Endothelial cell of umbilical vein (primary cell): ENCODE measurements around the gene CSNK1D. TPM values are rescaled to one million over a fixed set of nuclear protein-coding genes. Genes with fewer than 3 reads are reported as not detected.

Experiments used
- BruUV-seq: library from RNA; stranded (reverse); fragments of 400-500 nt; replicated peaks from 2 replicates; lab custom pipeline; 2021; lab: Mats Ljungman, UMichigan
- CTCF ChIA-PET: fragments of 300-600, 350-600 bp; sonication (Branson Sonifier 250); formaldehyde crosslinking; loops from one replicate; lab custom pipeline; 2021; ENCODE audit warnings: antibody characterized with exemption, inconsistent platforms; lab: Charles Lee
- POLR2A ChIA-PET: fragments of 300-600, 350-600 bp; sonication (Branson Sonifier 250); formaldehyde crosslinking; loops from one replicate; lab custom pipeline; 2021; ENCODE audit warnings: antibody characterized with exemption, inconsistent platforms; lab: Charles Lee
- DNase-seq: peaks from one replicate; pipeline ENCODE4 v3.0.0-alpha.2; 2011; ENCODE audit warnings: low read depth, low spot score
- FAIRE-seq: peaks from 2 replicates; lab custom pipeline; 2011; peaks lifted over from hg19 to GRCh38; lab: Jason Lieb, UNC
- H2AFZ ChIP-seq: 2 replicates; pipeline ENCODE4 v1.6.0; 2012; ENCODE audit warnings: low read depth, low read length, control low read depth, inconsistent platforms
- H3K27ac ChIP-seq: 2 replicates; pipeline ENCODE4 v1.5.1; 2011; ENCODE audit warnings: low read depth, mild to moderate bottlenecking, control low read depth, low read length, moderate library complexity; ENCODE audit not compliant: insufficient read depth
- H3K27me3 ChIP-seq, 2 experiments: 2 replicates each; pipeline versions ENCODE4 v1.6.0 to v1.6.1; 2011; ENCODE audit warnings: low read length in 2 of 2, mixed read lengths in 1 of 2; ENCODE audit not compliant: control insufficient read depth in 2 of 2, insufficient read depth in 2 of 2
- H3K36me3 ChIP-seq, 2 experiments: 2 replicates in 1 of 2; 3 replicates in 1 of 2; pipeline ENCODE4 v1.5.1; 2011; ENCODE audit warnings: low read length in 2 of 2, mild to moderate bottlenecking in 1 of 2, moderate library complexity in 1 of 2; ENCODE audit not compliant: control insufficient read depth in 2 of 2, insufficient read depth in 2 of 2; ENCODE audit errors: extremely low read depth in 1 of 2
- H3K4me1 ChIP-seq: 3 replicates; pipeline ENCODE4 v1.5.1; 2011; ENCODE audit warnings: mild to moderate bottlenecking, low read length; ENCODE audit not compliant: control insufficient read depth, insufficient read depth; ENCODE audit errors: extremely low read depth
- H3K4me2 ChIP-seq: 2 replicates; pipeline ENCODE4 v1.6.1; 2011; ENCODE audit warnings: low read length, control low read depth, mixed read lengths; ENCODE audit not compliant: insufficient read depth
- H3K4me3 ChIP-seq, 3 experiments: fragments of 200-600 bp in 1 of 3; sonication (generic), shearing (Covaris generic) in 1 of 3; replicated peaks in 1 of 3; 2 replicates each; pipeline ENCODE4 v1.5.1; 2011 to 2016; ENCODE audit warnings: control low read depth in 3 of 3, low read length in 3 of 3, mild to moderate bottlenecking in 2 of 3, inconsistent platforms in 1 of 3, low read depth in 1 of 3, moderate library complexity in 1 of 3; ENCODE audit not compliant: insufficient read depth in 1 of 3
- H3K79me2 ChIP-seq: 2 replicates; pipeline ENCODE4 v1.6.0; 2012; ENCODE audit warnings: low read length, inconsistent platforms; ENCODE audit not compliant: control insufficient read depth, insufficient read depth
- H3K9ac ChIP-seq: replicated peaks from 2 replicates; pipeline ENCODE3; 2011; ENCODE audit warnings: low read length, control low read depth; ENCODE audit not compliant: insufficient read depth; ENCODE audit errors: extremely low read depth
- H3K9me1 ChIP-seq: replicated peaks from 3 replicates; pipeline ENCODE4 v1.6.0; 2011; ENCODE audit warnings: mild to moderate bottlenecking, low read length; ENCODE audit not compliant: control insufficient read depth, insufficient read depth; ENCODE audit errors: extremely low read depth
- H3K9me3 ChIP-seq: replicated peaks from 2 replicates; pipeline ENCODE4 v1.5.1; 2012; ENCODE audit warnings: low read length, inconsistent platforms; ENCODE audit not compliant: control insufficient read depth, insufficient read depth
- H4K20me1 ChIP-seq: replicated peaks from 2 replicates; pipeline ENCODE3; 2011; ENCODE audit warnings: mild to moderate bottlenecking, low read length; ENCODE audit not compliant: control insufficient read depth, insufficient read depth; ENCODE audit errors: extremely low read depth
- EZH2 ChIP-seq: IDR thresholded peaks from 2 replicates; pipeline ENCODE4 v1.6.1; 2012; ENCODE audit warnings: borderline replicate concordance, low read depth, mild to moderate bottlenecking, moderate library complexity, low read length, inconsistent platforms; ENCODE audit not compliant: severe bottlenecking
- FOS ChIP-seq: IDR thresholded peaks from 2 replicates; pipeline ENCODE4 v1.6.1; 2011; ENCODE audit warnings: mild to moderate bottlenecking, low read length, moderate library complexity, borderline replicate concordance; ENCODE audit not compliant: insufficient read depth
- GATA2 ChIP-seq: IDR thresholded peaks from 2 replicates; pipeline ENCODE4 v1.7.0; 2011; ENCODE audit warnings: low read depth, mild to moderate bottlenecking, moderate library complexity, mixed read lengths, low read length; ENCODE audit not compliant: insufficient read length, insufficient read depth
- JUN ChIP-seq: IDR thresholded peaks from 2 replicates; pipeline ENCODE4 v1.6.1; 2011; ENCODE audit warnings: borderline replicate concordance, low read depth; ENCODE audit not compliant: insufficient read length, insufficient read depth
- MYC ChIP-seq: IDR thresholded peaks from one replicate; pipeline ENCODE4 v1.6.1; 2011; ENCODE audit warnings: mild to moderate bottlenecking, low read depth, low read length
- POLR2A ChIP-seq: IDR thresholded peaks from 2 replicates; pipeline ENCODE4 v1.6.1; 2012; ENCODE audit warnings: low read depth, mild to moderate bottlenecking, control low read depth, low read length
- POLR2AphosphoS5 ChIP-seq: IDR thresholded peaks from 2 replicates; pipeline ENCODE4 v1.6.1; 2012; ENCODE audit warnings: low read depth, mild to moderate bottlenecking, control low read depth, low read length, moderate library complexity; ENCODE audit not compliant: insufficient read depth
- dilution Hi-C: fragments of 300-500 bp; cut with MboI; formaldehyde crosslinking; loops from one replicate; pipeline ENCODE4 v1.15.0; 2019; ENCODE audit warnings: low sequenced_read_pairs; ENCODE audit not compliant: extremely low pct_ligation_motif_present
- intact Hi-C: fragments of 100-400 bp; cut with micrococcal nuclease; formaldehyde crosslinking; loops from one replicate; pipeline ENCODE4 v1.10.0; 2022
- polyA plus RNA-seq, 4 experiments: library from polyadenylated mRNA; depleted of rRNA in 3 of 4; stranded (reverse) in 3 of 4; unstranded in 1 of 4; fragments of >200 nt; gene quantifications; 2 replicates each; pipeline versions ENCODE4 v1.2.1 to v1.2.3, GENCODE V29; 2011 to 2012; ENCODE audit warnings: missing spikeins in 1 of 4
- total RNA-seq: library from RNA; stranded (reverse); gene quantifications from 2 replicates; pipeline ENCODE4 v1.2.3, GENCODE V29; 2021
- TF ChIP-seq, protein P1 (sequence below), 2 donors: IDR thresholded peaks; 1 replicate in 1 of 2; 2 replicates in 1 of 2; pipeline ENCODE4 v1.5.1; 2011; ENCODE audit warnings: low read length in 2 of 2, mild to moderate bottlenecking in 2 of 2, moderate library complexity in 2 of 2, control low read depth in 1 of 2, inconsistent platforms in 1 of 2, low read depth in 1 of 2; ENCODE audit not compliant: insufficient read depth in 1 of 2; ENCODE audit errors: extremely low read depth in 1 of 2
- TF ChIP-seq, protein P2 (sequence below): IDR thresholded peaks from 2 replicates; pipeline ENCODE4 v1.6.1; 2011; ENCODE audit not compliant: insufficient read depth, insufficient read length

CSNK1D gene
- total and polyA plus RNA-seq, 2 donors (not counting 3 experiments of a cell fraction or from before 2014, with no cell fraction given): 127 to 155 TPM

DNA sequence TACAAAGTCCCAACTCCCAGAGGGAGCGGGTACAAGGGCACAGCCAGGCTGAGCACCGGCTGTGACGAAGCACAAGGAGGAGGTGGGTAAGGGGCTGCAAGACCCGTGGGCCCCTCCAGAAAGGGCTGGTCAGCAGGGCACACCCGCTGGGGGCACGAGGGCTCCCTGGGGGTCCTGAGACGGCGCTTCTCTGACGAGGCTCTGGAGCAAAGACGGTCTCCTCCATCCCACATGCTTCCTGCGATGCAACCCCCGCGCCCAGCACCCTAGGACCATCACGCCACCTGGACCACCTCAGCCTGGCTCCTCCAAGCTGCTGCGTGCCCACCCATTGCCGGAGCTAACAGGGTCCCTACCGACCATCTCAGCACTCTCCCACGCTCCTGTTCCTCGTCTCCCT lies 69.6 kb downstream of the CSNK1D start:
- Histone ChIP-seq H3K36me3 (no peaks in the 10 kb centered on the region), H3K9me3 (no peaks in the 10 kb centered on the region), H3K9me1 (no peaks in the 10 kb centered on the region), H3K27ac (no peak overlapping the region), H3K4me3 (no peak overlapping the region), H4K20me1 (no peaks in the 10 kb centered on the region), H2AFZ (no peak overlapping the region), H3K4me2 (no peak overlapping the region), H3K4me1 (peaks cover 7% of the 10 kb centered on the region), H3K79me2 (no peaks in the 10 kb centered on the region), H3K9ac (no peak overlapping the region), H3K27me3 (no peaks in the 10 kb centered on the region)
- intact Hi-C loops: no loop called here
- no peak for TF ChIP-seq JUN
- no peak for TF ChIP-seq EZH2
- no peak for TF ChIP-seq FOS
- TF ChIP-seq, protein P1, sequence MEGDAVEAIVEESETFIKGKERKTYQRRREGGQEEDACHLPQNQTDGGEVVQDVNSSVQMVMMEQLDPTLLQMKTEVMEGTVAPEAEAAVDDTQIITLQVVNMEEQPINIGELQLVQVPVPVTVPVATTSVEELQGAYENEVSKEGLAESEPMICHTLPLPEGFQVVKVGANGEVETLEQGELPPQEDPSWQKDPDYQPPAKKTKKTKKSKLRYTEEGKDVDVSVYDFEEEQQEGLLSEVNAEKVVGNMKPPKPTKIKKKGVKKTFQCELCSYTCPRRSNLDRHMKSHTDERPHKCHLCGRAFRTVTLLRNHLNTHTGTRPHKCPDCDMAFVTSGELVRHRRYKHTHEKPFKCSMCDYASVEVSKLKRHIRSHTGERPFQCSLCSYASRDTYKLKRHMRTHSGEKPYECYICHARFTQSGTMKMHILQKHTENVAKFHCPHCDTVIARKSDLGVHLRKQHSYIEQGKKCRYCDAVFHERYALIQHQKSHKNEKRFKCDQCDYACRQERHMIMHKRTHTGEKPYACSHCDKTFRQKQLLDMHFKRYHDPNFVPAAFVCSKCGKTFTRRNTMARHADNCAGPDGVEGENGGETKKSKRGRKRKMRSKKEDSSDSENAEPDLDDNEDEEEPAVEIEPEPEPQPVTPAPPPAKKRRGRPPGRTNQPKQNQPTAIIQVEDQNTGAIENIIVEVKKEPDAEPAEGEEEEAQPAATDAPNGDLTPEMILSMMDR (IDR thresholded peaks at IDR 0.05; ENCODE audit: extremely low read depth in 1 of 2, insufficient read depth in 1 of 2, low read depth in 1 of 2, low read length in 2 of 2): no peak
- TF ChIP-seq, protein P2, sequence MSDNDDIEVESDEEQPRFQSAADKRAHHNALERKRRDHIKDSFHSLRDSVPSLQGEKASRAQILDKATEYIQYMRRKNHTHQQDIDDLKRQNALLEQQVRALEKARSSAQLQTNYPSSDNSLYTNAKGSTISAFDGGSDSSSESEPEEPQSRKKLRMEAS: no peak
- TF ChIP-seq POLR2A: no peak
- TF ChIP-seq MYC: no peak
- no peak for TF ChIP-seq POLR2AphosphoS5
- no peak for TF ChIP-seq GATA2
- ChIA-PET CTCF (interaction anchor here (1.3 to 4.1 kb wide), 3 partner anchors 29 to 173 kb away, joined by 4 to 104 read pairs (median 6); partner anchors contain the start of gene SLC16A3), POLR2A (no interaction called here)
- dilution Hi-C loops: no loop called here
- no TSS peak for BruUV-seq
- no peak for DNase-seq
- no peak for FAIRE-seq
